ENCODE data around the gene C17orf107.
"Not testable (repeated sequence)": the region's sequence is repeated elsewhere in the genome, so short reads cannot be mapped to it uniquely, and the experiment has no call there.

C17orf107 gene

DNA sequence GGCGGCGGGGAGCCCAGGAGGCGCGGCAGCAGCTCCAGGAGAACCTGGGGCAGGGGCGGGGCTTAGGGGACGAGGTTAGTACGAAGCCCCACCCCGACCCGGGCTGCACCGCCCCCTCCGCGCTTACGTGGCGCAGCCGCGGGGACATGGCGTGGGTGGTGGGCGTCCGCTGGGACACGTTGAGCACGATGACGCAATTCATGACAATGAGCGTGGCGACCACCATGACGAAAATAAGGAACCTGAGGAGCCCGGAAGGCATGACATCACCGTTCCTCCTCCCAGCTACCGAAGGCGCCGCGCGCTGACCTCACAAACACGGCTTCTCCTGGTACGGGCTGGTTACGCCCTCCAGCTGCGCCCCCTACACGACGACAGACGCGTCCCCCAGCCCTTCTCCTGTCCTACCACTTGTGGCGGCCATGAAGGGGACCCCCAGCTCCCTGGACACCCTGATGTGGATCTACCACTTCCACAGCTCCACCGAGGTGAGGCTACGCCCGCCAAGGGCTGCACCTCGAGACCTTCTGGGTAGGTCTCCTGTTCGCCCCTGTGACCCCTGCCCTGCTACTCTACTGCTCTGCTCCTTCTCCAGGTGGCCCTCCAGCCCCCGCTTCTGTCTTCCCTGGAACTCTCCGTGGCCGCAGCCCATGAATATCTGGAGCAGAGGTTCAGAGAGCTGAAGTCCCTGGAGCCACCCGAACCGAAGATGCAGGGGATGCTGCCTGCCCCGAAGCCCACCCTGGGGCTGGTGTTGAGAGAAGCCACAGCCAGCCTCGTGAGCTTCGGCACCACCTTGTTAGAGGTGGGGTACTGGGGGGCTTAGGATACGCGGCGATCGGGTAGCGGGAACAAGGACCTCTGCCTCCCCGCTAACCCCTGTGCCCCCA lies at the start of gene C17orf107:
TSS of gene C17orf107 (plus strand) at position 196 of the 890 bp plus-strand sequence. CDS start at position 423, 227 bp downstream.
- no peak for DNase-seq (ENCODE audit: low spot score)

DNA sequence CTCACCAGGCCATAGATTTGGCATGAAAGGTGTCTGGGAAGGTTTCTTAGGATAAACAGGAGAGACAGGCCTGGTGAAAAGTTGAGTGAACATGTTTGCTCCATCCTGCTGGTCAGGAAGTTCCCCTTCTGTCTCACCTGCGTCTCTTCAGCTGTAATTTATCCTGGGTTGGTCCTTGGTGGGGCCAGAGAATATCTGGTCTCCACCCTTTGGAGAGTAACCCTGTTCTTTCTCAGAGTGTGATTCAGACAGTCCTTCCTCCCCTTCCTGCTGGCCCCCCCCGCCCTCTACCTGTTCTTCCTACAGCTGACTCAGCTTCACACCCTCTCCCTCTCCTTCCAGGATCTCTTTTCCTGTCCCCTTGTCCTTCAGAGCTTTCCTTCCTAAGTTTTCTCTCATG lies 49.1 kb upstream of the C17orf107 start:
- no peak for DNase-seq (ENCODE audit: low spot score)

GRCh38 chr17:4851084-4851483 lies 48.3 kb upstream of the C17orf107 start:
- DNase-seq (ENCODE audit: low spot score) = no peak

DNA sequence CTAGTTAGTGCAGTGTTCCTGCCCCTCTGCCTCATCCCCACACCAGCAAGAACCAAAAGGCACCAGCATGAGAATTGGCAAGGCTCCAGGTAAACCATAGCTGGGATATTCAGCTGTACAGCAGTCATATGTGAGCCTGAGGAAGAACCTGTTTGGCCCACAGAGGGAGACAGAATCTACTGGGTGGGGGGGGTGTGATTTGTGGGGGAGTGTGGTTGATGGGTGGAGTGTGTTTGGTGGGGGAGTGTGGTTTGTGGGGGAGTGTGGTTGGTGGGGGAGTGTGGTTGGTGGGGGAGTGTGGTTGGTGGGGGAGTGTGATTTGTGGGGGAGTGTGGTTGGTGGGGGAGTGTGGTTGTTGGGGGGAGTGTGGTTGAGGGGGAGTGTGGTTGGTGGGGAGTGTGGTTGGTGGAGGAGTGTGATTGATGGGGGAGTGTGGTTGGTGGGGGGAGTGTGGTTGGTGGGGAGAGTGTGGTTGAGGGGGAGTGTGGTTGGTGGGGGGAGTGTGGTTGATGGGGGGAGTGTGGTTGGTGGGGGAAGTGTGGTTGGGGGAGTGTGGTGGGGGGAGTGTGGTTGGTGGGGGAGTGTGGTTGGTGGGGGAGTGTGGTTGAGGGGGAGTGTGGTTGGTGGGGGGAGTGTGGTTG lies 46.6 kb upstream of the C17orf107 start:
- DNase-seq (ENCODE audit: low spot score) = peak; percentile 7

GRCh38 chr17:4853208-4853671 lies 46.1 kb upstream of the C17orf107 start:
- no peak for DNase-seq (ENCODE audit: low spot score)

- no peak for DNase-seq (ENCODE audit: low spot score)
Observed at GRCh38 chr17:4854111-4854681, 45.1 kb upstream of the C17orf107 start.

DNA sequence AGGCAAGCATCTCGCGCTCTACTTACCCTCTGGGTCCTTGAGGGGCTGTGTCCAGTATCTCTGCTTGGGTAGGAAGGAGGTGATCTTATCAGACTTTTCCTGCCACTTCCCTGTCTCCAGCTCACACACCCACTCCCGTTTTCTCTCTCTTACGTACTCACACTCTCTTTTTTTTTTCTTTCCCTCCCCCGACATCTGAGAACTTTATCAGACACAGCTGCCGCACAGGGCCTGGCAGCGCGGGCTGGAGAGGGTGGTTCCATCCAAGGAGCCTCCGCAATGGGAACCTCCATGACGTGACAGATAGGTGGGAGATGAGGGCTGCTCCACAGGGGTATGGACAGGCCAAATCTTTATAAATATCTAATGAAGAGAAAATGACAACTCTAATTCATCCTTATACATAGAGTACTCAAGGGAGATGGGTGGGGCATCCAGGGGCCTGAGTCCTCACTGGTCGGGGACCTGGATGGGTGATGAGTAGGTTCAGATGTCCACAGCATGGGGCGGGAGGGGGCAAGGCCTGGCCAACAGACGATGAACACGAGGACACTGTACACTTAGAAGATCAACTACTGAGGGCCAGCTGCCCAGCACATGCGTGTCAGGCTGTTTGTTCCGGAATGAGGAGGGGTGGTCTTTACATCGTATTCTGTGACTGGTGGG lies 42.9 kb upstream of the C17orf107 start:
- no peak for DNase-seq (ENCODE audit: low spot score)

GRCh38 chr17:4856937-4857314 lies 42.4 kb upstream of the C17orf107 start:
- no peak for DNase-seq (ENCODE audit: low spot score)

DNA sequence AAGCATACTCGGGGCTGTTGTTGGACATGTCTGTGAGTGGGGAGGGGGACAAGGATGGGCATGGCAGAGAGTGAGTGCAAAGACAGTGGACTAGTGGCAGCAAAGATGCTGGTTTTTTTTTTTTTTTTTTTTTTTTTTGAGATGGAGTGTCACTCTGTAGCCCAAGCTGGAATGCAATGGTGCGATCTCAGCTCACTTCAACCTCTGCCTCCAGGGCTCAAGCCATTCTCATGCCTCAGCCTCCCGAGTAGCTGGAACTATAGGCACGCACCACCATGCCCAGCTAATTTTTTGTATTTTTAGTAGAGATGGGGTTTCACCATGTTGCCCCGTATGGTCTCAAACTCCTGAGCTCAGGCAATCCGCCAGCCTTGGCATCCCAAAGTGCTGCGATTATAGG lies 42.0 kb upstream of the C17orf107 start:
- DNase-seq (ENCODE audit: low spot score) = not testable (repeated sequence)

- DNase-seq (ENCODE audit: low spot score) = no peak
Observed at GRCh38 chr17:4858068-4858881, 41.1 kb upstream of the C17orf107 start.

GRCh38 chr17:4858882-4859260 lies 40.5 kb upstream of the C17orf107 start:
- no peak for DNase-seq (ENCODE audit: low spot score)

DNA sequence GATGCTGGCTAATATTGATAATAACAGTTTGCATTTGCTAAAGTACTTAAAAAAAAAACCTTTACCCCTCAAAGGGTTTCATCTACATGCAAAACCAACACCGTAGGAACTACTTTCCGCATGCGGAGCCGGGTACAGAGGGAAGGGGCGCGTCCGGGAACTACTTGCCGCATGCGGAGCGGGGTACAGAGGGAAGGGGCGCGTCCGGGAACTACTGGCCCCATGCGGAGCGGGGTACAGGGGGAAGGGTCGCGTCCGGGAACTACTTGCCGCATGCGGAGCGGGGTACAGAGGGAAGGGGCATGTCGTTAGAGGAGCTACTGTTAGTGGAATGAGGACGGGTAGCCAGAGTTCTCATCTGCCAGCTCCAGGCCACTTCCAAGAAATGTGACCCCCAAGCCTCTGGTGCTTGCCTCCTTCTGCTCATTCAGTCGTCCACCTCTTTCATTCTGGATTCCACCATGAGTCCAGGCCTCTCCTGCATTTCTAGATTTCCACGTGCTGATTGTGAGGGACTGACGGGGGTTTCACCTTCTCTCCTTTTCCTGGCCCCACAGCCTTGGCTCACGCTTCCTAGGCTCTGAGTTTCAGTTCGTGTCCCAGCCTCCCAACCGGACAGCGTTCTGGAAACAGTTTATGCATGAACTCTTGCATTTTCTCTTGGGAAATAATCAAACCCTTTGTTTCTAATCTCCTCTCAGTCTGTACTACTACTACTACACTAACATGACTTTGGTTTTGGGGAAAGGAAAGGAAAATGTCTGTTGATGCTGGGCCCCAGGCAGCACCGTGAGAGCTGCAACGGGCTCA lies 39.3 kb upstream of the C17orf107 start:
- no peak for DNase-seq (ENCODE audit: low spot score)

DNA sequence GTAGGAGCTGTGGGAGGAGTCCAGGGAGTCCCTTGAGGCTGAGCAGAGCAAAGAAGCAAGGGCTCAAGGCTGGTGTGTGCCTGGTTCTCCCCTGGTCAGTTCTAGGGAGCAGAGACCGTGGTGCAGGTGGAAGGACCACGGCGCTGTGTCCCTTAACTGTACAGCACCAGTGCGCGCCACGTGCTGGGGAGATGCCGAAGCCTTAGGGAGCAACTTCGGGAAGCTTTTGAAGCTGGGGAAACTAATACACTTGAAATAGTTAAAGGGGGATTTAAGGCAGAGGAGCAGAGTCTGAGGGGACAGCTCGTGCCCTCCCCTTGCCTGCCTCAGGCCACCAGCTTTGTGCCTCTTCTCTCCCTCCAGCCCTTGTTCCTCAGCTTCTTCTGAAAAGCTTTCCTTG lies 38.7 kb upstream of the C17orf107 start:
- DNase-seq (ENCODE audit: low spot score) = no peak

- DNase-seq (ENCODE audit: low spot score) = no peak
Observed at GRCh38 chr17:4861052-4861451, 38.3 kb upstream of the C17orf107 start.

- DNase-seq (ENCODE audit: low spot score) = no peak
Observed at GRCh38 chr17:4862720-4863119, 36.6 kb upstream of the C17orf107 start.

DNA sequence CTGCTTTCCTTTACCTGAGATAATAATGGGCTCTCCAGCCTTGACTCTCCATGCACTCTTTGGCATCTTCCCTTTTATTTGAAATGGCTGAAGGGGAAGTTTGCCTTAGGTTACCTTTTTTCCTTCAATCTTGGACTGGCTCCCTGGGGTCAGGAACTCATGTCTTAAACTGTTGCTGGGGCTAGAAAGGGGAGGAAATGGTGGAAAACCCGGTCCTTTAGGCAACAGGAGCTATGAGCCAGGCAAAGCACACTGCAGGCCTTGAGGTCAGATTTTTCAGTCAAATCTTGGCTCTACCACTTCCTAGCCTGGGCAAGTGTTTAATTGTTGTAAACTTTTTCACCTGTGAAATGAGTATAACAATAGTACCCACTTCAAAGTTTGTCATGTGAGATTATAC lies 36.0 kb upstream of the C17orf107 start:
- DNase-seq (ENCODE audit: low spot score) = no peak

- not testable (repeated sequence) for DNase-seq (ENCODE audit: low spot score)
Observed at GRCh38 chr17:4867535-4867934, 31.8 kb upstream of the C17orf107 start.

- DNase-seq (ENCODE audit: low spot score) = not testable (repeated sequence)
Observed at GRCh38 chr17:4869058-4869998, 30.0 kb upstream of the C17orf107 start.

GRCh38 chr17:4870855-4871254 lies 28.5 kb upstream of the C17orf107 start:
- DNase-seq (ENCODE audit: low spot score) = no peak

GRCh38 chr17:4872786-4873185 lies 26.6 kb upstream of the C17orf107 start:
- DNase-seq (ENCODE audit: low spot score) = no peak

All from NAMALWA (cell line).